ENCODE results near the gene SPEN.

DNA sequence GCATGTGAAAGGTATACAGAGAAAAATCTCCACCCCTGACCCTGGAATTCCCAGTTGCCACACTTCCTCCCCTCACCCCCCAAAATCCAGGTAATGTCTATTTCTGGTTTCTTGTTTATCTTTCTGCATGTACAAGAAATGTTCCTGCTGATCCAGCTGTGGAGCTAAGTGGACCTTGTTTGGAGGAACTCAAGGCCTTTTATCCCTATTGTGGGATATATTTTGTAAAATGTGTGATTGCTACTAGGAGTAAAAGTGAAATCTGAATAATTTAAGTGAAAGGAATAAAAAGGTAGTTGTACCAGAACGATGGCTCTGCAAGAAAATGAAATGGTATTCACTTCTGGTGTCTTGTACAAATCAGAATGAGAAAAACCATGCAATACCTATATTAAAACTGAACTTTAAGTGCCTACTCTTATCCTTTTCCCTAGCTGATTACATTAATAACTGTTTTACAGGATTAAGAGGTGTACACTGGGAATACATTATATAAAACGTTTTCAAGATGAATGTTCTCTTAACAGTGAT lies 3.0 kb downstream of the SPEN start:
- TF ChIP-seq, protein P1, sequence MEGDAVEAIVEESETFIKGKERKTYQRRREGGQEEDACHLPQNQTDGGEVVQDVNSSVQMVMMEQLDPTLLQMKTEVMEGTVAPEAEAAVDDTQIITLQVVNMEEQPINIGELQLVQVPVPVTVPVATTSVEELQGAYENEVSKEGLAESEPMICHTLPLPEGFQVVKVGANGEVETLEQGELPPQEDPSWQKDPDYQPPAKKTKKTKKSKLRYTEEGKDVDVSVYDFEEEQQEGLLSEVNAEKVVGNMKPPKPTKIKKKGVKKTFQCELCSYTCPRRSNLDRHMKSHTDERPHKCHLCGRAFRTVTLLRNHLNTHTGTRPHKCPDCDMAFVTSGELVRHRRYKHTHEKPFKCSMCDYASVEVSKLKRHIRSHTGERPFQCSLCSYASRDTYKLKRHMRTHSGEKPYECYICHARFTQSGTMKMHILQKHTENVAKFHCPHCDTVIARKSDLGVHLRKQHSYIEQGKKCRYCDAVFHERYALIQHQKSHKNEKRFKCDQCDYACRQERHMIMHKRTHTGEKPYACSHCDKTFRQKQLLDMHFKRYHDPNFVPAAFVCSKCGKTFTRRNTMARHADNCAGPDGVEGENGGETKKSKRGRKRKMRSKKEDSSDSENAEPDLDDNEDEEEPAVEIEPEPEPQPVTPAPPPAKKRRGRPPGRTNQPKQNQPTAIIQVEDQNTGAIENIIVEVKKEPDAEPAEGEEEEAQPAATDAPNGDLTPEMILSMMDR (IDR thresholded peaks at IDR 0.05), result no peak
- TF ChIP-seq ZFX (IDR thresholded peaks at IDR 0.05; ENCODE audit: borderline replicate concordance), result no peak

All from 22Rv1 (cell line).